ENCODE data around the gene RPA1. TPM values are rescaled to one million over a fixed set of nuclear protein-coding genes. Genes with fewer than 3 reads are reported as not detected.

The RPA1 gene
- total and polyA plus RNA-seq, 4 donors: 10.7 to 82.6 (median 33.6) TPM

- H3K9me3 ChIP-seq (ENCODE audit: control insufficient read depth in 4 of 4, insufficient read depth in 3 of 4, low read length in 3 of 4): no peaks in the 10 kb centered on the region
- no peak for TF ChIP-seq CTCF (IDR thresholded peaks at IDR 0.05; ENCODE audit: control extremely low read depth, extremely low read depth)
- no peak overlapping the region for H3K27ac ChIP-seq (ENCODE audit: low read depth in 1 of 2, low read length in 1 of 2)
- H3K27me3 ChIP-seq (ENCODE audit: control insufficient read depth in 3 of 3, insufficient read depth in 3 of 3, low read length in 2 of 3): no peaks in the 10 kb centered on the region
- H3K4me3 ChIP-seq: no peak overlapping the region
- peaks cover 0 to 17% (median 5%) of the 10 kb centered on the region in 5 donors for H3K4me1 ChIP-seq (ENCODE audit: control insufficient read depth in 5 of 5, insufficient read depth in 5 of 5, low read length in 5 of 5)
- ATAC-seq (ENCODE audit: insufficient read depth, low FRiP score): no peak
- H3K9ac ChIP-seq (ENCODE audit: insufficient read depth in 1 of 2, low read length in 2 of 2): no peak overlapping the region
- no peak for DNase-seq
- 89 to 96% methylated on average over 27 of the region's 27 CpGs for WGBS, 2 donors
- no peaks in the 10 kb centered on the region for H3K36me3 ChIP-seq (ENCODE audit: control insufficient read depth in 4 of 4, insufficient read depth in 4 of 4, low read length in 4 of 4)
Observed at GRCh38 chr17:1933875-1934715, 104.3 kb downstream of the RPA1 start.

- H3K27me3 ChIP-seq (ENCODE audit: control insufficient read depth in 3 of 3, insufficient read depth in 3 of 3, low read length in 2 of 3): no peaks in the 10 kb centered on the region
Observed at GRCh38 chr17:1934901-1935300, 105.1 kb downstream of the RPA1 start.

DNA sequence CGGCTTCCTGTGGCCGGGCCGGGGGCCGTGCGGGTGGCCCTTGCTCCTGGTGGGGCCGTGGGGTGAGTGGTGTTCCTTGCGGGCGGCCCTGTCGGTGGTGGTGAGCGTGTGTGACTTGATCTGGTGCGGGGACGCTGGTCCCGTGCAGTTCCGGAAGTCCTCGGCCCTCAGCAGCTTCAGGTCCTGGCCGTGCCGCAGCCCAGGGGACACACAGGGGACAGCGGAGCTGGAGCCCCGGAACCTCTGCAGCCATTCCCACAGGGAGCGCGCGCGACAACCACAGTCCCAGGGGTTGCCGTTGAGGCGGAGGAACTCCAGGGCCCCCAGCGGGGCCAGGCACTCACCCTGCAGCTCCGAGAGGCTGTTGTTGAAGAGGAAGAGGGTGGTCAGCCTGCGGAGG, 107.0 kb downstream of the RPA1 start:
- ATAC-seq (ENCODE audit: insufficient read depth, low FRiP score): no peak
- H3K9me3 ChIP-seq (ENCODE audit: control insufficient read depth in 4 of 4, insufficient read depth in 3 of 4, low read length in 3 of 4): no peaks in the 10 kb centered on the region
- no peaks in the 10 kb centered on the region for H3K36me3 ChIP-seq (ENCODE audit: control insufficient read depth in 4 of 4, insufficient read depth in 4 of 4, low read length in 4 of 4)
- no peak overlapping the region for H3K9ac ChIP-seq (ENCODE audit: insufficient read depth in 1 of 2, low read length in 2 of 2)
- no peak for DNase-seq
- H3K4me1 ChIP-seq (ENCODE audit: control insufficient read depth in 5 of 5, insufficient read depth in 5 of 5, low read length in 5 of 5): peaks cover 0 to 31% (median 5%) of the 10 kb centered on the region in 5 donors
- no peaks in the 10 kb centered on the region for H3K27me3 ChIP-seq (ENCODE audit: control insufficient read depth in 3 of 3, insufficient read depth in 3 of 3, low read length in 2 of 3)
- 77 to 88% methylated on average over 27 to 28 of the region's 28 CpGs for WGBS, 2 donors
- no peak overlapping the region for H3K4me3 ChIP-seq
- H3K27ac ChIP-seq (ENCODE audit: low read depth in 1 of 2, low read length in 1 of 2): no peak overlapping the region
- no peak for TF ChIP-seq CTCF (IDR thresholded peaks at IDR 0.05; ENCODE audit: control extremely low read depth, extremely low read depth)

More at GRCh38 chr17:1934901-1935300, 105.1 kb downstream of the RPA1 start:
- WGBS, 2 donors: 88% methylated on average over 17 of the region's 17 CpGs
- no peaks in the 10 kb centered on the region for H3K36me3 ChIP-seq (ENCODE audit: control insufficient read depth in 4 of 4, insufficient read depth in 4 of 4, low read length in 4 of 4)
- DNase-seq (no peak), ATAC-seq (ENCODE audit: insufficient read depth, low FRiP score) (no peak)
- no peaks in the 10 kb centered on the region for H3K9me3 ChIP-seq (ENCODE audit: control insufficient read depth in 4 of 4, insufficient read depth in 3 of 4, low read length in 3 of 4)
- no peak for TF ChIP-seq CTCF (IDR thresholded peaks at IDR 0.05; ENCODE audit: control extremely low read depth, extremely low read depth)
- no peak overlapping the region for H3K4me3 ChIP-seq
- H3K9ac ChIP-seq (ENCODE audit: insufficient read depth in 1 of 2, low read length in 2 of 2): no peak overlapping the region
- H3K27ac ChIP-seq (ENCODE audit: low read depth in 1 of 2, low read length in 1 of 2): no peak overlapping the region
- peaks cover 0 to 21% (median 5%) of the 10 kb centered on the region in 5 donors for H3K4me1 ChIP-seq (ENCODE audit: control insufficient read depth in 5 of 5, insufficient read depth in 5 of 5, low read length in 5 of 5)

Data from lung (tissue), 12 donors.